Anterior cingulate cortex (tissue), 58 donors: ENCODE results near the gene XPR1.
"Not testable (repeated sequence)": the region's sequence is repeated elsewhere in the genome, so short reads cannot be mapped to it uniquely, and the experiment has no call there.

Experiments used
- DNase-seq, 58 donors: peaks; one replicate each; lab custom pipeline; 2025; lab: John Stamatoyannopoulos, UW

The XPR1 gene

DNA sequence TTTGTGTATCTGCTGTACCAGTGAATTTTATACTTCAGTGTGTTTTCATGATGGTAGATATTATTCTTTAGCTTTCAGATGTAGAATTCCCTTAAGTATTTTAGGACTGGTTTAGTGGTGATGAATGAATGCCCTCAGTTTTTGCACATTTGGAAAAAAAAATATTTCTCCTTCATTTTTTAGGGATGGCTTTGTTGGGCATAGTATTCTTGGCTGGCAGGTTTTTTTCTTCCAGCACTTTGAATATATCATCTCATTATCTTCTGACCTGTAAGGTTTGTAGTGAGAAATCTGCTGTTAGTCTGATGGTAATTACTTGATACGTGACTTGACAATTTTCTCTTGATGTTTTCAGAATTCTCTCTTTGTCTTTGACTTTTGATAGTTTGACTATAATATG is 66.8 kb downstream of the XPR1 start:
- DNase-seq, result no peak

DNA sequence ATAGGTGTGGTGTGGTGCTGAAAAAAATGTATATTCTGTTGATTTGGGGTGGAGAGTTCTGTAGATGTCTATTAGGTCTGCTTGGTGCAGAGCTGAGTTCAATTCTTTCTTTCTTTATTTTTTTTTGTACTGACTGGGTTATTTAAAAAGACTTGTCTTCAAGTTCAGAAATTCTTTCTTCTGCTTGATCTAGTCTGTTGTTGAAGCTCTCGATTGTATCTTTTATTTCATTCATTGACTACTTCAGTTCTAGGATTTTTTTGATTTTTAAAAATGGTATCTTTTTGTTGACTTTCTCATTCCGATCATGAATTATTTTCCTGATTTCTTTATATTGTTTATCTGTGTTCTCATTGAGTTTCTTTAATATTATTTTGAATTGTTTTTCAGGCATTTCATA is 70.6 kb downstream of the XPR1 start:
- not testable (repeated sequence) for DNase-seq

DNA sequence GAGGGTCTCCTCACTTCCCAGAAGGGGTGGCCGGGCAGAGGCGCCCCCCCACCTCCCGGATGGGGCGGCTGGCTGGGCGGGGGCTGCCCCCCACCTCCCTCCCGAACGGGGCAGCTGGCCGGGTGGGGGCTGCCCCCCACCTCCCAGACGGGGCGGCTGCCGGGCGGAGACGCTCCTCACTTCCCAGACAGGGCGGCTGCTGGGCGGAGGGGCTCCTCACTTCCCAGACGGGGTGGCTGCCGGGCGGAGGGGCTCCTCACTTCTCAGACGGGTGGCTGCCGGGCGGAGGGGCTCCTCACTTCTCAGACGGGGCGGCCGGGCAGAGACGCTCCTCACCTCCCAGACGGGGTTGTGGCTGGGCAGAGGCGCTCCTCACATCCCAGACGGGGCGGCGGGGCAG is 78.9 kb downstream of the XPR1 start:
- not testable (repeated sequence) for DNase-seq

DNA sequence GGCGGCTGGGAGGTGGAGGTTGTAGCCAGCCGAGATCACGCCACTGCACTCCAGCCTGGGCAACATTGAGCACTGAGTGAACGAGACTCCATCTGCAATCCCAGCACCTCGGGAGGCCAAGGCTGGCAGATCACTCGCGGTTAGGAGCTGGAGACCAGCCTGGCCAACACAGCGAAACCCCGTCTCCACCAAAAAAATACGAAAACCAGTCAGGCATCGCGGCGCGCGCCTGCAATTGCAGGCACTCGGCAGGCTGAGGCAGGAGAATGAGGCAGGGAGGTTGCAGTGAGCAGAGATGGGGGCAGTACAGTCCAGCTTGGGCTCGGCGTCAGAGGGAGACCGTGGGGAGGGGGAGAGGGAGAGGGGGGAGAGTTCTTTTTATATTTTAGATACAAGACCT is 79.4 kb downstream of the XPR1 start:
- DNase-seq, result not testable (repeated sequence)

DNA sequence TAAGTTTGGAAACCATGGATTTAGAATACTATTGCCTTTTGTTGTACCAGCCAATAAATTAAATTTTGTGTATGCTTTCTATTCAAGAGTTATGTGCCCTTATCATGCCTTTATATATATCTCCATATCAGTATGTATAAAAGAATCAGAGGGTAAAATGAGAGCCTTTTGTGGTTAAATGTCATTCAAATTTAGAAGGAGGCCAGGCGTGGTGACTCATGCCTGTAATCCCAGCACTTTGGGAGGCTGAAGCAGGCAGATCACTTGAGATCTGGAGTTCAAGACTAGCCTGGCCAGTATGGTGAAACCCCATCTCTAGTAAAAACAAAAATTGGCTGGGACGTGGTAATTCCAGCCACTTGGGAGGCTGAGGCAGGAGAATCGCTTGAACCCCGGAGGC is 88.9 kb downstream of the XPR1 start:
- no peak for DNase-seq

DNA sequence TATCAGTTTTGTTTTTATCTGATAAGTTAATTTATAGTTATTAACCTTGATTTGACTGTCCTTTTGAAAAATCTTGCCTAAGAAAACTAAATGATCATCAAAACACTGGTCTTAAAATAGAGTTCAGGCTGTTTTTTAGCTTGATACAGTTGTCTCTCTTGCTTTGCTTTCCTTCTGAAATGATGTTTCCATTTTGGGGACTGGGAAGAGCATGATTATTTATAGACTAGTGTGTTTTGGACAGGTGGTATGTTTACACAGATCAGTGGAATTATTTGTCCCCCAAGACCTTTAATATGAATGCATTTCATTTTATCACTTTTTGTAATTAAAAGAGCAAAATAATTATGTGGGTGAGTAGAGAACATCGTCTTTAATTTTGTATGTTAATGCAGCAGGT is 90.8 kb downstream of the XPR1 start:
- no peak for DNase-seq

DNA sequence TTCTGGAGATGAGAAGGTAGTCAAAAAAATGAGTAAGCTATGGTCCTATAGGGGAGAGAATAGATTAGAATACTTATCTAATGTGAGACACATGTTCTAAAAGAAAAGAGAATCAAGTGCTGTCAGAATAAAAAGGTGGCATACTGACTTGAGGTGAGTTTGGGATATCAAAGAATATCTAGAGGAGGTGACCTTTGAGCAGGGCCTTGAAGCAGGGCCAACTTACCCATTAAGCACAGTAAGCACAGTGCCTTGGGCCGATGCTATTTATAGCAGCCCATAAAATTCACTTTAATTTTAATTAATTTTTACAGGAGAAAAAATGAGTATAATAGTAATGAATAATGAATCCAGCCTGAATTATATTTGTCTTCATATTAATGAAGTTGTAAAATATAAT is 92.2 kb downstream of the XPR1 start:
- DNase-seq, result no peak

DNA sequence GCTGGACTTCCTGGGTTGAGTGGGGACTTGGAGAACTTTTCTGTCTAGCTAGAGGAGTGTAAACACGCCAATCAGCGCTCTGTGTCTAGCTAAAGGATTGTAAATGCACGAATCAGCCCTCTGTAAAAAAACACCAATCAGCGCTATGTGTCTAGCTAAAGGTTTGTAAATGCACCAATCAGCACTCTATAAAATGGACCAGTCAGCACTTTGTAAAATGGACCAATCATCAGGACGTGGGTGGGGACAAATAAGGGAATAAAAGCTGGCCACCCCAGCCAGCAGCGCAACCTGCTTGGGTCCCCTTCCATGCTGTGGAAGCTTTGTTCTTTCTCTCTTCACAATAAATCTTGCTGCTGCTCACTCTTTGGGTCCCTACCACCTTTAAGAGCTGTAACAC is 94.2 kb downstream of the XPR1 start:
- not testable (repeated sequence) for DNase-seq

DNA sequence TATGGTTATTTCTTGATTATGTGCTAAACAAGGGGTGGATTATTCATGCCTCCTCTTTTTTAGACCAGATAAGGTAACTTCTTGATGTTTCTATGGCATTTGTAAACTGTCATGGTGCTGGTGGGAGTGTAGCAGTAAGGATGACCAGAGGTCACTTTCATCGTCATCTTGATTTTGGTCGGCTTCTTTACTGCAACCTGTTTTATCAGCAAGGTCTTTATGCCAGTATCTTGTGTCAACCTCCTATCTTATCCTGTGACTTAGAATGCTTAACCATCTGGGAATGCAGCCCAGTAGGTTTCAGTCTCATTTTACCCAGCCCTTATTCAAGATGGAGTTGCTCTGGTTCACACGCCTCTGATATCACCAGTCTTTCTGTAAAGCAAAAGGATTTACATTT is 95.9 kb downstream of the XPR1 start:
- not testable (repeated sequence) for DNase-seq

DNA sequence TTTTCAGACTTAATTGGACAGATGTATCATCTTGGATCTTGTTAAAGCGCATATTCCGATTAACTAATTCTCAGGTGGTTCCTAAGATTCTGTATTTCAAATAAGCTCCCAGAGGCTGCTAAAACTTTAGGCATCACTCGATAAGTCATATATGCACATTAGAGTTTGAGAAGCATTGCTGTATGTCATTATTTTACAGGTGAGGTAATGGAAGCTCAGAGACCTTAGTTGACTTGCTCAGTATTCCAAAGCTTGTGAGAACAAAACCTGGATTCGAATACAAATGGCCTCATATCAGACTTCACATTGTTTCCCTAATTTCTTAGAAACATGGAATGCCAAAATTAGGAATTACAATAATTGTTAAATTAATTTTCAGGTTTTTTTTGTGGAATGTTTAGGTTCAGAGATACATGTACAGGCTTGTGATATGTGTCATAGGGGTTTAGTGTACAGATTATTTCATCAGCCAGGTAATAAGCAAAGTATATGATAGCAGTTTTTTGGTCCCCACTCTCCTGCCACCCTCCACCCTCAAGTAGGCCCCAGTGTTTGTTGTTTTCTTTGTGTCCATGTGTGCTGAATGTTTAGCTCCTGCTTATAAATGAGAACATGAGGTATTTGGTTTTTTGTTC is 96.8 kb downstream of the XPR1 start:
- no peak for DNase-seq

DNA sequence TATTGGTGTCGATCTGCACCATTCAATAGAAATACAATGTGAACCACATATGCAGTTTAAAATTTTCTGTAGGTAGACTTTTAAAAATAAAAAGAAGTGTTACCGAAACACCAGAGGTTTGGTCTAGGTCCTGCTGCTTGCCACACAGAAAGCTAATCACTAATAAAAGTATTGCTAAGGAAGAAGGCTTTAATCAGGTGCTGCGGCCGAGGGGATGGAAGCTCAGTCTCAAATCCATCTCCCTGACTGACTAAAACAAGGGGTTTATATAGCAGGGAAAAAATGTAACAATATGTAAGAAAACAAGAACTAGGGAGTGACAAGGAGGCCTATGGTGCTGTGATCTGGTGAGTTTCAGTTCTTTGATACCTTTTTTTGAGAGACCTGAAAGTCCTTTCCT is 99.3 kb downstream of the XPR1 start:
- no peak for DNase-seq

DNA sequence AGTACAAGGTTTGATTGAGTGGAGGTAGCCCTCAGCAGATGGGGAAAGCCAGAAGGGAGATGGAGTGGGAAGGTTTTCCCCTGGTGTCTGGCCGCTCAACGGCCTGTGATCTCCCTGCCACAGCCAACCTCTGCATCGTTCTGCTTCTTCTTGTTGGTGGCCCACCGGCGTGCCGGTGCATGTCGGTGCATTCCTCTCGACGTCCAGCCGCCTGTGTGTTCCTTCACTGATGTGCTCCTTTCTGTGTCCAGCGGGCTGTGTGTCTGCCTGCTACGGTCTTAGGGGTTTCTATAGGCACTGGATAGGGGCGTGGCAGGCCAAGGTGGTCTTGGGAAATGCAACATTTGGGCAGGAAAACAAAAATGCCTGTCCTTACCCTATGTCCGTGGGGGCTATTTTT is 101.0 kb downstream of the XPR1 start:
- no peak for DNase-seq

DNA sequence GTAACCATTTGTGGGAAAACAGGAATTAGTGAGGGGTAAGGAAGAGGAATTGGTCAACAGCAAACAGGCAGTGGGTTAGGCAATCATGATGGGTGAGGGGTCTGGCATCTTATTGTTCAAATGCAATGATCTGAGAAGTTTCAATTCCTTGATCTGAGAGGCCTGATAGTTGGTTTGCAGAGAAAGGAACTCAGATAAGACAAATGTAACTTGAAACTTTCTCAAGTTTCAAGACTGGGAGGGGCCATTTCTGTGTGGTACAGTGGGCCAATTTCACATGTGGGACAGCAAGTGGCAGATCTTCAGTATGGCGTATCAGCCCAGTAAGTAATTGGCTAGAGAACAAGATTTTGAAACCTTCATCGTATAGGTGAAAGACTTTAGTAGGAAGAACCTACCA is 102.5 kb downstream of the XPR1 start:
- DNase-seq, result no peak

DNA sequence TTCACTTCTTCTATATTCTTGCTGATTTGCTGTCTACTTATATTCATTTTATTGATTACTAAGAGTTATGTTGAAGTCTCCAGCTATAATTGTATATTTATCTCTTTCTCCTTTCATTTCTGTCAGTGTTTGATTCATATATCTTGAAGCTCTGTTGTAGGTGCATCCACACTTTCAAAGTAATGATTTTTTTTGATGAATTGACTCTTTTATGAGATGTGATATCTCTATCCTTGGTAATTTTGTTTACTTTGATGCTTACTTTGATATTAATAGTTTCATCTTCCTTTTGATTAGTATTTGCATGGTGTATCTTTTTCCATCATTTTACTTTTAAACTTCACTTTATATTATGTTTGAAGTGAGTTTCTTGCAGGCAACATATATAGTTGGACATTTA is 110.8 kb downstream of the XPR1 start:
- DNase-seq, result no peak

DNA sequence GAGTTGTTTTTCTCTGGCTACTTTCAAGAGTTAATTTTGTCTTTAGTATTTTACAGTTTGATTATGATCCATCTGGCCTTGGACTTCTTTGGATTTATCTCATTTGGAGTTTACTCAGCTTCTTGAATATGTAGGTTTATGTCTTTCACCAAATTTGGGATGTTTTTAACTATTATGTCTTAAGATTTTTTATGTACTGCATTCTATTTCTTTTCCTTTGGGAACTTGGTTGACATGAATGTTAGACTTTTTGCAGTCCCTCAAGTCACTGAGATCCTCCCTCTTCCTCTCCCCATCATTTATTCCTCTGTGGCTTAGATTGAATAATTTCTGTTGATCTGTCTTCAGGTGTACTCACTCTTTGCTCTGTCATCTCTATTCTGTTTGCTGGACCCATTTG is 112.0 kb downstream of the XPR1 start:
- DNase-seq, result no peak

DNA sequence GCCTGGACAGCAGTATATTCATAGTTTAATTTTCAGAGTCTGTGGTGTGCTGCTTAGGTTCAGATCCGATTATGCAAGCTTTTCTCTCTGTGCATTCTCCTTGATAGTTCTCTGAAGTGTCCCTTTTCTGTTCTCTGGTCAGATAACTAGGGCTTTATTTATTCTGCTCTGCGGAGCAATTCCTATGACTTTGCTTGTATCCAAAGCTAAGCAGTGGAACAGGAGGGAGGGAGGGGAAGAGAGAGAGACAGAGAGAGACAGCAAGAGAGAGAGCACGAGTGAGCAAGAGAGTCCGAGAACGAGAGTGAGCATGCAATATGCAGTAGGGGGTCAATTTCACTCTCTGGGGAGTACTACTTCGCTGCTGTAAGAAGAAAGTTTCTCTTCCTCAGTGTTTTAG is 113.3 kb downstream of the XPR1 start:
- no peak for DNase-seq

DNA sequence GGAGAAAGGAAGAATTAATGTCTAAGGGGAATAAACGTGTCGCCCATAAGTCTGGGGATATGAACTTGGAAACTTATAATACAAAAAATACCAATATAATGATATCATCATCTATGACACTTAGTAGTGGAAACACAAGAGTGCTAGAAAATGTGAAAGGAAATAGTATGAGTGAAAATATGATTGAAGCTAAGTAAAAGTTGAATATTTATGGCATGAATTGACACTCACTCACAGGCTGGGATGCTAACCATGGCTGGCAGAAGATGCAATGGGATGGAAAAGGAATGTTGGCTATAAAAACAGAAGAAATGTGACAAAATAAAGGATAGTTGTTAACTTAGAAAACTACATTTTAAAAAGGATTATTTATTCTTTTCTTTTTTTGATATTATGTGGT is 120.1 kb downstream of the XPR1 start:
- DNase-seq, result no peak

DNA sequence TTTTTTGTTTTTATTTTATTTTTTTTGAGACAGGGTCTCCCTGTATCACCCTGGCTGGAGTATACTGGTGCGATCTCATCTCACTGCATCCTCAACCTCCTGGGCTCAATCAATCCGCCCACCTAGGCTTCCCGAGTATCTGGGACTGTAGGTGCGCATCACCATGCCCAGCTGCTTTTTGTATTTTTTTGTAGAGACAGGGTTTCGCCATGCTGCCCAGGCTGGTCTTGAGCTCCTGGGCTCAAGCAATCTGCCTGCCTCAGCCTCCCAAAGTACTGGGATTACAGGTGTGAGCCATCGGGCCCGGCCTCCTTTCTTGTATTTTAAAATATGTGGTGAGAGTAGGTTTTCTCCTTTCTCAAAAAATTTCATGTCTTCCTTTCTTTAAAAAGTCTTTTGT is 122.6 kb downstream of the XPR1 start:
- no peak for DNase-seq

DNA sequence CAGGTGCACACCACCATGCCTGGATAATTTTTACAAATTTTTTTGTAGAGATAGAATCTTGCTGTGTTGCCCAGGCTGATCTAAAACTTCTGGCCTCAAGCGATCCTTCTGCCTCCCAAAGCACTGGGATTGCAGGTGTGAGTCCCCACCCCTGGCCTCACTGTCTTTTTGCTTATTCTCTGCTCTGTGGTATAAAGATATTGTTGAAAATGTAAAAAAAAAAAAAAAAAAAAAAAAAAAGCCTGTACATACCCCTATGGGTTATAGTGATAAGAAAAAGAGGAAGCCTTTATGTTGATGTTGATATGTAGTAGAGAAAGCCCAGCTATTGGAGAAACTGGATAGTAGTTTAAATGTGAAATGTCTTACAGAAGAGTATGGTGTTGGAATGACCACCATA is 125.8 kb downstream of the XPR1 start:
- DNase-seq, result no peak

DNA sequence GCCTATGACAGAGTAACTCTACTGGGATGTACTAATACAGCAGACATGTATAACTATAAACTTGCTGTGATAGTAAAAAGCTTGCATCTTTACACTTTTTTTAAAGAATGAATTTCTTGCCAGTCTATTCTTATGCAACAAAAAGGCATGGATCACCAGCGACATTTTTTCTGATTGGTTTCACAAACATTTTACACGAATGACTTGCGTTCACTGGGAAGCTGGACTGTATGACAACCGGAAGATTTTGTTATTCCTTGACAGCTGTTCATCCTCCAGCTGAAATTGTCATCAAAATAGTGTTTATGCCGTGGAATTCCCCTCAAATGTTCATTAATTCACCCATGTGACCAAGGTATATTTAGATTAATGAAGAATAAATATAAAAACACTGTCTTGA is 131.0 kb downstream of the XPR1 start:
- DNase-seq, result no peak

DNA sequence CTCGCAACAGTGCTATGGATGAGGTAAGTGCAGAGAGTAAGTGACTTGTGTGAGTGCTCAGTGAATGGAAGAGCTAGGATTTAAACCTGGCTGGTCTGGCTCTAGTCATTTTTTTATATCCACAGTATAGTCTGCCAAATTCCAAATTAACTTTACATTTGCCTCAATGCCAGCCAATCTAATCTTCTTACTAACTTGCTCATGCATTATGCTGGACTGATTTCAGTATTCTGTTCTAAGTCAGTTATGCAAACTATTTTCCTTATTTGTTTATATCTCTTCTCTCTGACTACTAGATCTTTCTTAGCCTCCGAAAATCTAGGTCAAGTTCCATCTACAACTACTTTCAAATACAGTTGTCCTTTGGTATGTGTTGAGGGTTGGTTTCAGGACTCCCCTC is 133.3 kb downstream of the XPR1 start:
- no peak for DNase-seq

DNA sequence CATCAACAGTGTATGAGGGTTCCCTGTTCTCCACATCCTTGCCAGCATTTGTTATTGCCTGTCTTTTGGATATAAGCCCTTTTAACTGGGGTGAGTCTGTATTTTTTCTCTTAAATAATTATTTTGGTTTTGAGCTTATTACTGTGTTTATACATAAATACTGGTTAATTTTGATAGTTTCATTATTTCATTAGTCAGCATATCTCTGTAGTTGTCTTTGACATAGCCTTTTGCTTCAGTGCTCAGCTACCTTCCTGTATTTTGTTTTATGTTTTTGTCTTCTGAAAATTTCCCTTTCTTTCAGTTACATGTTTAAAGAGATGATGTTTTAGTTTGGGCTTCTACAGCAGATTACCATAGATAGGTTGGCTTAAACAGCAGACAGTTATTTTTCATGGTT is 138.1 kb downstream of the XPR1 start:
- no peak for DNase-seq

DNA sequence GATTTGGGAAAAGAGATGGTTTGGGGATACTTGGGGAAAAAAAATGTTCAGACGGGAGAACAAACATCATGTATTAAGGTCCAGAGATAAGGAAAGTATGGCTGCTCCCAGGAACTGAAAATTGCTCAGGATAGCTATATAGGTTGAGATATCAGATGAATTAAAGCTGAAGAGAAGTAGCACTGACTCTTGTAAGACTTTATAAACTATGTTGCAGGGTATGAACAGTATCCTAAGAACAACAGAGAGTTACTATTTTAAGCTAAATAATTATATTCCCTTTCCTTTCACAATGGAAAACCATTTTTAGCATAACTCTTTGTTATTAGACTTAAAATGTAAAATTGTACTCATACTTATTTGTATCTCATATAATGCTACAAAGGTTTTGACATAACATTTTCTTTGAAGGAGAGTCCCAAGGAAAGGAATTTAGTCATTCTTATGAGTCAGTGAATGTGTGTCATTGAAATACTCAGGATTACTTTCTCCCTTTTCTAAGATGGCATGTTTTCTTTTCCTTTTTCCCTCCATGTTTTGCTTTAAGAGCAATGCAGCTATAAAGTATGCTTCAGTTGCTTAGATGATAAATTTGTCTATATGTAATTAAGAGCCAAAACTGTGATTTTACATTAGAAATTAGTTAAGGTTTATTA is 141.5 kb downstream of the XPR1 start:
- DNase-seq, result no peak
